ENCODE data around the gene INPP5D.

DNA sequence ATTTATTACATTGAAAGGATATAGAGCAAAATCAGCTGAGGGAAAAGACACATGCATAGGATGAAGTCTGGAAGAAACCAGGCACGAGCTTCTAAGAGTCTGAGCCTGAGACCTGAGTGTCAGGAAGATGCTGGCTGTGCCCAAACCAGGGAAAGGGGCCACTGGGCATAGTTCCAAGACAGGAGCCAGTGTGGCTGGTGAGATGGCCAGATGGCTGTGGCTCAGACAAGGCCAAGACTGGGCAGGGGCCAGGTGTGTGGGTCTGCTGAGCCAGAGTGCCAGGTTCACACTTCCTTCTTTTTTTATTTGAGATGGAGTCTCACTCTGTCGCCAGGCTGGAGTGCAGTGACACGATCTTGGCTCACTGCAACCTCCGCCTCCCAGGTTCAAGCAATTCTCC lies 95.9 kb downstream of the INPP5D start:
- TF ChIP-seq, protein P1, sequence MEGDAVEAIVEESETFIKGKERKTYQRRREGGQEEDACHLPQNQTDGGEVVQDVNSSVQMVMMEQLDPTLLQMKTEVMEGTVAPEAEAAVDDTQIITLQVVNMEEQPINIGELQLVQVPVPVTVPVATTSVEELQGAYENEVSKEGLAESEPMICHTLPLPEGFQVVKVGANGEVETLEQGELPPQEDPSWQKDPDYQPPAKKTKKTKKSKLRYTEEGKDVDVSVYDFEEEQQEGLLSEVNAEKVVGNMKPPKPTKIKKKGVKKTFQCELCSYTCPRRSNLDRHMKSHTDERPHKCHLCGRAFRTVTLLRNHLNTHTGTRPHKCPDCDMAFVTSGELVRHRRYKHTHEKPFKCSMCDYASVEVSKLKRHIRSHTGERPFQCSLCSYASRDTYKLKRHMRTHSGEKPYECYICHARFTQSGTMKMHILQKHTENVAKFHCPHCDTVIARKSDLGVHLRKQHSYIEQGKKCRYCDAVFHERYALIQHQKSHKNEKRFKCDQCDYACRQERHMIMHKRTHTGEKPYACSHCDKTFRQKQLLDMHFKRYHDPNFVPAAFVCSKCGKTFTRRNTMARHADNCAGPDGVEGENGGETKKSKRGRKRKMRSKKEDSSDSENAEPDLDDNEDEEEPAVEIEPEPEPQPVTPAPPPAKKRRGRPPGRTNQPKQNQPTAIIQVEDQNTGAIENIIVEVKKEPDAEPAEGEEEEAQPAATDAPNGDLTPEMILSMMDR (IDR thresholded peaks at IDR 0.05) = no peak
- TF ChIP-seq EP300 (IDR thresholded peaks at IDR 0.05) = no peak
- no peak for TF ChIP-seq POLR2A (IDR thresholded peaks at IDR 0.05)
